HCT116 (cell line): ENCODE measurements around the gene WWP2.

Experiments
- CBX3 ChIP-seq: IDR thresholded peaks from 2 replicates; pipeline ENCODE4 v1.6.1; 2012; ENCODE audit warnings: low read depth
- CTCF ChIP-seq, 3 experiments: fragments of 200-600 bp in 1 of 3; sonication (generic) in 1 of 3; IDR thresholded peaks in 2 of 3; conservative IDR thresholded peaks in 1 of 3; 2 replicates each; pipeline ENCODE4 v1.5.1; 2012 to 2017; ENCODE audit warnings: low read depth in 2 of 3, low read length in 2 of 3, antibody characterized with exemption in 1 of 3, borderline replicate concordance in 1 of 3, control low read depth in 1 of 3, mild to moderate bottlenecking in 1 of 3, mixed read lengths in 1 of 3, mixed run types in 1 of 3, moderate library complexity in 1 of 3; ENCODE audit not compliant: insufficient read depth in 1 of 3
- ELF1 ChIP-seq: IDR thresholded peaks from 2 replicates; pipeline ENCODE4 v1.6.1; 2012; ENCODE audit warnings: low read depth, borderline replicate concordance
- FOSL1 ChIP-seq: IDR thresholded peaks from 2 replicates; pipeline ENCODE4 v1.6.1; 2012; ENCODE audit warnings: low read depth
- POLR2A ChIP-seq: IDR thresholded peaks from 2 replicates; pipeline ENCODE4 v1.7.0; 2011; ENCODE audit warnings: borderline replicate concordance; ENCODE audit not compliant: insufficient read depth, insufficient read length; ENCODE audit errors: extremely low read depth
- POLR2AphosphoS5 ChIP-seq: IDR thresholded peaks from 2 replicates; pipeline ENCODE4 v1.6.1; 2011; ENCODE audit warnings: mild to moderate bottlenecking, low read depth, low read length, moderate library complexity
- RAD21 ChIP-seq: IDR thresholded peaks from 2 replicates; pipeline ENCODE4 v1.6.1; 2012; ENCODE audit warnings: low read depth, mild to moderate bottlenecking
- REST ChIP-seq: IDR thresholded peaks from 2 replicates; pipeline ENCODE4 v1.6.1; 2012; ENCODE audit warnings: low read depth
- SIN3A ChIP-seq: IDR thresholded peaks from 2 replicates; pipeline ENCODE4 v1.6.1; 2012; ENCODE audit warnings: low read depth
- SP1 ChIP-seq: IDR thresholded peaks from 2 replicates; pipeline ENCODE4 v1.6.1; 2012; ENCODE audit warnings: low read depth
- YY1 ChIP-seq: IDR thresholded peaks from 2 replicates; pipeline ENCODE4 v1.6.1; 2011; ENCODE audit warnings: low read length, low read depth, moderate library complexity, mild to moderate bottlenecking; ENCODE audit not compliant: insufficient replicate concordance; ENCODE audit errors: extremely low read depth

- TF ChIP-seq RAD21 = no peak
- no peak for TF ChIP-seq REST
- TF ChIP-seq POLR2A = no peak
- no peak for TF ChIP-seq SIN3A
- no peak for TF ChIP-seq CTCF (IDR thresholded peaks at IDR 0.05 in 2 of 3, conservative IDR thresholded peaks at IDR 0.05 in 1 of 3; ENCODE audit: borderline replicate concordance in 1 of 3, insufficient read depth in 1 of 3, low read depth in 2 of 3, low read length in 2 of 3)
- no peak for TF ChIP-seq SP1
- TF ChIP-seq POLR2AphosphoS5 = no peak
- TF ChIP-seq ELF1 = no peak
- no peak for TF ChIP-seq YY1
- TF ChIP-seq FOSL1 = no peak
- TF ChIP-seq CBX3 = no peak
These were observed 171.9 kb downstream of the WWP2 start for GRCh38 chr16:69934044-69934443.
